GM12892 (cell line): ENCODE measurements around the gene BASP1.
"Not testable (repeated sequence)": the region's sequence is repeated elsewhere in the genome, so short reads cannot be mapped to it uniquely, and the experiment has no call there.

Experiments used
- POLR2AphosphoS5 ChIP-seq: IDR thresholded peaks from 2 replicates; pipeline ENCODE4 v1.6.1; 2011; ENCODE audit warnings: low read depth, low read length, control low read depth
- TAF1 ChIP-seq: IDR thresholded peaks from 2 replicates; pipeline ENCODE4 v1.6.1; 2011; ENCODE audit warnings: low read depth, mild to moderate bottlenecking, control low read depth, low read length, borderline replicate concordance

GRCh38 chr5:17311811-17312210 lies 94.4 kb downstream of the BASP1 start:
- TF ChIP-seq TAF1, POLR2AphosphoS5: not testable (repeated sequence)
